ENCODE results near the gene PLA2G4A. TPM values are rescaled to one million over a fixed set of nuclear protein-coding genes. Genes with fewer than 3 reads are reported as not detected.

The PLA2G4A gene
- total RNA-seq, 1 experiment from 2014 or later = not detected

DNA sequence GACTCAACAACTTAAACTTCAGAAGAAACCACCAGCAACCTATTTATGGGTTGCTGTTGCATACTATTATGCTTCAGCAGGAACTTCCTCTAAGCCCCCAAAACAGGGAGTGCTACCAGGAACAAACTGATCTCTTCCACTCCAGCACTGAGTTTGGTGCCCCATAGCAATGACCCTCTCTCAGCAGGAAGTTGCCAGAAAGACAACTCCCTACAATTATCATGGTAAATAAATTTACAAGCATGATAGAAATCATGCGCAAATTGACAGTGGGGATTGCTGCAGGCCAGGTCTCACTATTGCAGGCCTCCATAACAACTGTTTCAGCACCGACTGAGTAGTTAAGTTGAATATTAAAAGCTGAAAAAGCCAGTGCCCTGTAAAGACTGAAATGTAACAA is 180.6 kb downstream of the PLA2G4A start:
- Histone ChIP-seq H3K9me3 (ENCODE audit: control insufficient read depth, insufficient read depth, low read depth, low read length) (no peaks in the 10 kb centered on the region), H3K27me3 (ENCODE audit: control insufficient read depth, insufficient read depth, low read length) (no peaks in the 10 kb centered on the region), H3K4me1 (ENCODE audit: control insufficient read depth, insufficient read depth, low read length) (no peaks in the 10 kb centered on the region), H3K36me3 (ENCODE audit: control insufficient read depth, insufficient read depth, low read length) (no peaks in the 10 kb centered on the region), H3K4me3 (ENCODE audit: low read depth in 2 of 2, low read length in 2 of 2) (no peak overlapping the region), H3K27ac (ENCODE audit: low read length) (no peak overlapping the region)
- ATAC-seq (no peak), DNase-seq (ENCODE audit: low read depth, low spot score) (no peak)
- no peak for TF ChIP-seq SIN3A (IDR thresholded peaks at IDR 0.05; ENCODE audit: borderline replicate concordance, insufficient read depth, low read depth, low read length)
- no peak for TF ChIP-seq TCF7L2 (IDR thresholded peaks at IDR 0.05; ENCODE audit: low read depth, low read length)
- TF ChIP-seq, protein P1, sequence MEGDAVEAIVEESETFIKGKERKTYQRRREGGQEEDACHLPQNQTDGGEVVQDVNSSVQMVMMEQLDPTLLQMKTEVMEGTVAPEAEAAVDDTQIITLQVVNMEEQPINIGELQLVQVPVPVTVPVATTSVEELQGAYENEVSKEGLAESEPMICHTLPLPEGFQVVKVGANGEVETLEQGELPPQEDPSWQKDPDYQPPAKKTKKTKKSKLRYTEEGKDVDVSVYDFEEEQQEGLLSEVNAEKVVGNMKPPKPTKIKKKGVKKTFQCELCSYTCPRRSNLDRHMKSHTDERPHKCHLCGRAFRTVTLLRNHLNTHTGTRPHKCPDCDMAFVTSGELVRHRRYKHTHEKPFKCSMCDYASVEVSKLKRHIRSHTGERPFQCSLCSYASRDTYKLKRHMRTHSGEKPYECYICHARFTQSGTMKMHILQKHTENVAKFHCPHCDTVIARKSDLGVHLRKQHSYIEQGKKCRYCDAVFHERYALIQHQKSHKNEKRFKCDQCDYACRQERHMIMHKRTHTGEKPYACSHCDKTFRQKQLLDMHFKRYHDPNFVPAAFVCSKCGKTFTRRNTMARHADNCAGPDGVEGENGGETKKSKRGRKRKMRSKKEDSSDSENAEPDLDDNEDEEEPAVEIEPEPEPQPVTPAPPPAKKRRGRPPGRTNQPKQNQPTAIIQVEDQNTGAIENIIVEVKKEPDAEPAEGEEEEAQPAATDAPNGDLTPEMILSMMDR (IDR thresholded peaks at IDR 0.05) = no peak
- TF ChIP-seq POLR2AphosphoS5 (IDR thresholded peaks at IDR 0.05; ENCODE audit: low read depth, low read length) = no peak
- TF ChIP-seq, protein P2, sequence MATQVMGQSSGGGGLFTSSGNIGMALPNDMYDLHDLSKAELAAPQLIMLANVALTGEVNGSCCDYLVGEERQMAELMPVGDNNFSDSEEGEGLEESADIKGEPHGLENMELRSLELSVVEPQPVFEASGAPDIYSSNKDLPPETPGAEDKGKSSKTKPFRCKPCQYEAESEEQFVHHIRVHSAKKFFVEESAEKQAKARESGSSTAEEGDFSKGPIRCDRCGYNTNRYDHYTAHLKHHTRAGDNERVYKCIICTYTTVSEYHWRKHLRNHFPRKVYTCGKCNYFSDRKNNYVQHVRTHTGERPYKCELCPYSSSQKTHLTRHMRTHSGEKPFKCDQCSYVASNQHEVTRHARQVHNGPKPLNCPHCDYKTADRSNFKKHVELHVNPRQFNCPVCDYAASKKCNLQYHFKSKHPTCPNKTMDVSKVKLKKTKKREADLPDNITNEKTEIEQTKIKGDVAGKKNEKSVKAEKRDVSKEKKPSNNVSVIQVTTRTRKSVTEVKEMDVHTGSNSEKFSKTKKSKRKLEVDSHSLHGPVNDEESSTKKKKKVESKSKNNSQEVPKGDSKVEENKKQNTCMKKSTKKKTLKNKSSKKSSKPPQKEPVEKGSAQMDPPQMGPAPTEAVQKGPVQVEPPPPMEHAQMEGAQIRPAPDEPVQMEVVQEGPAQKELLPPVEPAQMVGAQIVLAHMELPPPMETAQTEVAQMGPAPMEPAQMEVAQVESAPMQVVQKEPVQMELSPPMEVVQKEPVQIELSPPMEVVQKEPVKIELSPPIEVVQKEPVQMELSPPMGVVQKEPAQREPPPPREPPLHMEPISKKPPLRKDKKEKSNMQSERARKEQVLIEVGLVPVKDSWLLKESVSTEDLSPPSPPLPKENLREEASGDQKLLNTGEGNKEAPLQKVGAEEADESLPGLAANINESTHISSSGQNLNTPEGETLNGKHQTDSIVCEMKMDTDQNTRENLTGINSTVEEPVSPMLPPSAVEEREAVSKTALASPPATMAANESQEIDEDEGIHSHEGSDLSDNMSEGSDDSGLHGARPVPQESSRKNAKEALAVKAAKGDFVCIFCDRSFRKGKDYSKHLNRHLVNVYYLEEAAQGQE (IDR thresholded peaks at IDR 0.05; ENCODE audit: insufficient read depth in 1 of 2, low read depth in 2 of 2, low read length in 1 of 2) = no peak
- intact Hi-C loops (cut with micrococcal nuclease; ENCODE audit: unreplicated experiment) (no loop called here), in situ Hi-C loops (cut with HindIII; ENCODE audit: low pct_unique_long_range_greater_than_20kb, low sequenced_read_pairs) (no loop called here)
- POLR2A ChIA-PET = no interaction called here
- BruUV-seq (replicated peaks) = no TSS peak
- CTCF ChIA-PET = no interaction called here

DNA sequence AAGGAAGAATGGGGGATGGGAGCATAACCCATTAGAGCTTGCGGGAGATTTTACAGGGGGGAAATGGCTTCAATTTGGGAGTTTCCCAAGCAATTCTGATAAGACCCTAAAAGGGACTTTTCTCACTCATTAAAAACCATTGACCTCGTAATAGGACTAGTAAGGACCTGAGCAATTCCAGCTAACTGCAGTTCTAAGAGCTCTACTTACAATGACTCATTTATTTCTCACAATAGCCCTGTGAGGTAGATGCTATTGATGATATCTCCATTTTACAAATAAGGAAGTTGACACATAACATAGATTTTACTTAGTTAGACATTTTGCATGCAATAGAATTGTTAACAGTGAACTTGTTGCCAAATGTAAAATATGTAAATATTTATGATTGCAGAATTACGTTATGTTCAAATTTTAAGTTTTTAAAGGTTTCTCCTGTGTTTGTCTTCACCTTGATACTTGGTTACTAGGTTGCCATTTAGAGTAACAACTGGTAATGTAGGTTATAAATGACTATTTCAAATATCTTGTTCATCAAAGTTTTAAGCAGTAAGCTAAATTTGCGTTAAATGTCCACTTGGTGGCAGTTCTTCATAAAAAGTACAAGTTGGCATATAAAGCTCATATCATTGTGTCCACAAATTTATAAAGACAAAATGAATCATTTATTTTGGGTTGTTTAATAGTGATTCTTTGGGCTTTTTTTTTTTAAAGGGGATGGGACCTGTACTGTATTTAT is 182.0 kb downstream of the PLA2G4A start:
- POLR2A ChIA-PET = no interaction called here
- Histone ChIP-seq H3K36me3 (ENCODE audit: control insufficient read depth, insufficient read depth, low read length) (no peaks in the 10 kb centered on the region), H3K4me1 (ENCODE audit: control insufficient read depth, insufficient read depth, low read length) (no peaks in the 10 kb centered on the region), H3K9me3 (ENCODE audit: control insufficient read depth, insufficient read depth, low read depth, low read length) (no peaks in the 10 kb centered on the region), H3K27ac (ENCODE audit: low read length) (no peak overlapping the region), H3K27me3 (ENCODE audit: control insufficient read depth, insufficient read depth, low read length) (no peaks in the 10 kb centered on the region), H3K4me3 (ENCODE audit: low read depth in 2 of 2, low read length in 2 of 2) (no peak overlapping the region)
- ATAC-seq (no peak), DNase-seq (ENCODE audit: low read depth, low spot score) (no peak)
- in situ Hi-C loops (cut with HindIII; ENCODE audit: low pct_unique_long_range_greater_than_20kb, low sequenced_read_pairs) = no loop called here
- CTCF ChIA-PET = no interaction called here
- no TSS peak for BruUV-seq (replicated peaks)
- intact Hi-C loops (cut with micrococcal nuclease; ENCODE audit: unreplicated experiment) = no loop called here
- TF ChIP-seq POLR2AphosphoS5 (IDR thresholded peaks at IDR 0.05; ENCODE audit: low read depth, low read length) (no peak), SIN3A (IDR thresholded peaks at IDR 0.05; ENCODE audit: borderline replicate concordance, insufficient read depth, low read depth, low read length) (no peak), TCF7L2 (IDR thresholded peaks at IDR 0.05; ENCODE audit: low read depth, low read length) (no peak)
- TF ChIP-seq, protein P1 (IDR thresholded peaks at IDR 0.05) = no peak
- TF ChIP-seq, protein P2 (IDR thresholded peaks at IDR 0.05; ENCODE audit: insufficient read depth in 1 of 2, low read depth in 2 of 2, low read length in 1 of 2) = no peak
